ENCODE measurements around the gene MAN1C1.

DNA sequence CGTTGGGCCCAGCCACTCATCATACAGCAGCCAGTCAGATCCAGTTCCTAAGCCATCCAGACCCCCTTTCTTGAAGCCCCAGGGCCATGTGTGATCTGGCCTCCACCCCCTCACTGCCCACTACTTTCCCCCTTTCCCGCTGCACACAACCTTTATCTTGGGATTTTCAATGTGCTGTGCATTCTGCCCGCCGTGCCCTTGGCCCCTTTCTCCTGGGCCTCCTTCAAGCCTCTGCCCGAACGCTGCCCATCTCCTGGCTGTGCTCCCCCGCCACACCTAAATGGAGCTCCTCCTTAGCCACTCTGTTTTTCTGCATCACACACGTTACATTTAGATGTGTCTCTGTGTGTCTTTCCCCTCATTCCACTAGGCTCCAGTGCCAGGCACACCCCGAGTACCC, 116.7 kb downstream of the MAN1C1 start:
- TF ChIP-seq, protein P1, sequence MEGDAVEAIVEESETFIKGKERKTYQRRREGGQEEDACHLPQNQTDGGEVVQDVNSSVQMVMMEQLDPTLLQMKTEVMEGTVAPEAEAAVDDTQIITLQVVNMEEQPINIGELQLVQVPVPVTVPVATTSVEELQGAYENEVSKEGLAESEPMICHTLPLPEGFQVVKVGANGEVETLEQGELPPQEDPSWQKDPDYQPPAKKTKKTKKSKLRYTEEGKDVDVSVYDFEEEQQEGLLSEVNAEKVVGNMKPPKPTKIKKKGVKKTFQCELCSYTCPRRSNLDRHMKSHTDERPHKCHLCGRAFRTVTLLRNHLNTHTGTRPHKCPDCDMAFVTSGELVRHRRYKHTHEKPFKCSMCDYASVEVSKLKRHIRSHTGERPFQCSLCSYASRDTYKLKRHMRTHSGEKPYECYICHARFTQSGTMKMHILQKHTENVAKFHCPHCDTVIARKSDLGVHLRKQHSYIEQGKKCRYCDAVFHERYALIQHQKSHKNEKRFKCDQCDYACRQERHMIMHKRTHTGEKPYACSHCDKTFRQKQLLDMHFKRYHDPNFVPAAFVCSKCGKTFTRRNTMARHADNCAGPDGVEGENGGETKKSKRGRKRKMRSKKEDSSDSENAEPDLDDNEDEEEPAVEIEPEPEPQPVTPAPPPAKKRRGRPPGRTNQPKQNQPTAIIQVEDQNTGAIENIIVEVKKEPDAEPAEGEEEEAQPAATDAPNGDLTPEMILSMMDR (IDR thresholded peaks at IDR 0.05; ENCODE audit: insufficient read depth, low read length, poor library complexity, severe bottlenecking), result no peak
- TF ChIP-seq EZH2phosphoT487 (conservative IDR thresholded peaks at IDR 0.05; ENCODE audit: low read length), result no peak
